ENCODE data around the gene MCC.

The MCC gene

GRCh38 chr5:113087976-113088514, 400.2 kb downstream of the MCC start:
- Histone ChIP-seq H3K4me3 (ENCODE audit: insufficient read length, low read depth) (no peak overlapping the region), H3K27me3 (ENCODE audit: insufficient read depth, insufficient read length) (peaks cover 2% of the 10 kb centered on the region), H3K4me1 (ENCODE audit: insufficient read depth, insufficient read length) (no peaks in the 10 kb centered on the region), H3K9me3 (ENCODE audit: insufficient read depth, low read length) (no peaks in the 10 kb centered on the region), H3K9ac (ENCODE audit: insufficient read length, low read depth) (no peak overlapping the region), H3K36me3 (ENCODE audit: insufficient read depth, insufficient read length, low read length) (peaks cover 8% of the 10 kb centered on the region)
- DNase-seq (ENCODE audit: low read depth, low spot score), result no peak
- no peak for TF ChIP-seq YY1 (IDR thresholded peaks at IDR 0.05; ENCODE audit: insufficient read depth, insufficient read length)
- TF ChIP-seq SUZ12 (IDR thresholded peaks at IDR 0.05; ENCODE audit: extremely low read depth, insufficient read depth, insufficient read length), result no peak
- TF ChIP-seq ZNF274 (IDR thresholded peaks at IDR 0.05; ENCODE audit: low read depth, low read length), result no peak

GRCh38 chr5:113085880-113086409, 402.3 kb downstream of the MCC start:
- Histone ChIP-seq H3K9me3 (ENCODE audit: insufficient read depth, low read length) (no peaks in the 10 kb centered on the region), H3K9ac (ENCODE audit: insufficient read length, low read depth) (no peak overlapping the region), H3K36me3 (ENCODE audit: insufficient read depth, insufficient read length, low read length) (peaks cover 14% of the 10 kb centered on the region), H3K4me1 (ENCODE audit: insufficient read depth, insufficient read length) (no peaks in the 10 kb centered on the region), H3K27me3 (ENCODE audit: insufficient read depth, insufficient read length) (peaks cover 11% of the 10 kb centered on the region), H3K4me3 (ENCODE audit: insufficient read length, low read depth) (no peak overlapping the region)
- no peak for TF ChIP-seq ZNF274 (IDR thresholded peaks at IDR 0.05; ENCODE audit: low read depth, low read length)
- TF ChIP-seq YY1 (IDR thresholded peaks at IDR 0.05; ENCODE audit: insufficient read depth, insufficient read length), result no peak
- no peak for TF ChIP-seq SUZ12 (IDR thresholded peaks at IDR 0.05; ENCODE audit: extremely low read depth, insufficient read depth, insufficient read length)
- no peak for DNase-seq (ENCODE audit: low read depth, low spot score)

GRCh38 chr5:113085084-113085414, 403.2 kb downstream of the MCC start:
- peaks cover 14% of the 10 kb centered on the region for H3K36me3 ChIP-seq (ENCODE audit: insufficient read depth, insufficient read length, low read length)

DNA sequence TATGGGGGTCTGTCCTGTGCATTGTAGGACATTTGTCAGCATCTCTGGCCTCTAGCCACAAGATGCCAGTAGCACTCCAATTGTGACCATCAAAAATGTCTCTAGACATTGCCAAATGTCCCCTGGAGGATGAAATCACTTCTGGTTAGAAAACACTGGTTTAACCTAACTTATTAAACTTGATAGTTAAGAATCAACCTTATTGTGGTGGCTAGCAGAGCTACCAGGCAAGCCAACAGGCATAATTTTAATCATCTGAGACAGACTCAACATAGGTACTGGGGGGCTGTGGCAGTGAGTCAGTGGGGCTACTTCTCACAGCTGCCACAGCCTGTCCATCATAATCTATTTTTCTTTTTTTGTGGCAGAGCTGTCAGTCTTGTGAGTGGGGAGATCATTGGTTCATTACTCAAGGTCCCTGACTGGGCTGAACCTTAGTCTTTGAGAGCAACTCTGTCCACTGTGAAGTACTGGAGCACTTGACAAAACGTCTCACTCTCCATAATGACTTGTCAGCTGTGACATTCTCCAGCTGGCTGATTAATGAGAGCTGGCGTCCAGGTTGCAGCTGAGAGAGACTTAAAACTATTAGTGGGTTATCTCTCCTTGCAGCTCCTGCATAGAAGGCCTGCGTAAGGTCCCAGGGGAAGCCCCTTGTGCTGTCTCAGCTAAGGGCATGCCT, 403.7 kb downstream of the MCC start:
- peaks cover 14% of the 10 kb centered on the region for H3K36me3 ChIP-seq (ENCODE audit: insufficient read depth, insufficient read length, low read length)
- H3K27me3 ChIP-seq (ENCODE audit: insufficient read depth, insufficient read length), result peaks cover 11% of the 10 kb centered on the region
- H3K4me1 ChIP-seq (ENCODE audit: insufficient read depth, insufficient read length), result no peaks in the 10 kb centered on the region
- no peak for DNase-seq (ENCODE audit: low read depth, low spot score)
- H3K9me3 ChIP-seq (ENCODE audit: insufficient read depth, low read length), result peaks cover 4% of the 10 kb centered on the region; the same call in 1 of the 2 replicates
- no peak overlapping the region for H3K9ac ChIP-seq (ENCODE audit: insufficient read length, low read depth)
- H3K4me3 ChIP-seq (ENCODE audit: insufficient read length, low read depth), result no peak overlapping the region
- TF ChIP-seq SUZ12 (IDR thresholded peaks at IDR 0.05; ENCODE audit: extremely low read depth, insufficient read depth, insufficient read length), result no peak
- TF ChIP-seq YY1 (IDR thresholded peaks at IDR 0.05; ENCODE audit: insufficient read depth, insufficient read length), result no peak
- TF ChIP-seq ZNF274 (IDR thresholded peaks at IDR 0.05; ENCODE audit: low read depth, low read length), result no peak

More at GRCh38 chr5:113085084-113085414, 403.2 kb downstream of the MCC start:
- H3K4me1 ChIP-seq (ENCODE audit: insufficient read depth, insufficient read length), result no peaks in the 10 kb centered on the region
- H3K9ac ChIP-seq (ENCODE audit: insufficient read length, low read depth), result no peak overlapping the region
- DNase-seq (ENCODE audit: low read depth, low spot score), result no peak
- H3K27me3 ChIP-seq (ENCODE audit: insufficient read depth, insufficient read length), result peaks cover 11% of the 10 kb centered on the region
- TF ChIP-seq SUZ12 (IDR thresholded peaks at IDR 0.05; ENCODE audit: extremely low read depth, insufficient read depth, insufficient read length) (no peak), YY1 (IDR thresholded peaks at IDR 0.05; ENCODE audit: insufficient read depth, insufficient read length) (no peak), ZNF274 (IDR thresholded peaks at IDR 0.05; ENCODE audit: low read depth, low read length) (no peak)
- H3K4me3 ChIP-seq (ENCODE audit: insufficient read length, low read depth), result no peak overlapping the region
- peaks cover 4% of the 10 kb centered on the region; the same call in 1 of the 2 replicates for H3K9me3 ChIP-seq (ENCODE audit: insufficient read depth, low read length)

DNA sequence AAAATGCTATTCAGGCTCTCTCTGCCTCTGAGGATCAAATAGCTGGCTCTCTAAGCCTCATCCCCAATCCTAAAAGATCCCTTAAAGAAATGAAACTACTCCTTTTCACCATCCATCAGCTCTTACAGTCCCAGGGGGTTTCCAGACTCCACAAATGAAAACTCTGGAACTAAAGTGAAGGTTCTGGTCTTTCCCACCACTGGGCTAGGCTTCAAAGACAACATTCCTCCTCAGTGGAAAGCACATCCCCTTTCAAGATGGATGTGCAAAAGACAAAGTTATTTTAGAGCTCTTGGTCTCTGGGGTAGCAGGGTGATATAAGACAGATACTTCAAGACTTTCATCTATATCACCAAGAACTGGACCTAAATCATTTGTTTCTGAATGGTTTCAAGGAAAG, 404.8 kb downstream of the MCC start:
- H3K9me3 ChIP-seq (ENCODE audit: insufficient read depth, low read length), result peaks cover 4% of the 10 kb centered on the region; the same call in 1 of the 2 replicates
- H3K4me1 ChIP-seq (ENCODE audit: insufficient read depth, insufficient read length), result no peaks in the 10 kb centered on the region
- H3K36me3 ChIP-seq (ENCODE audit: insufficient read depth, insufficient read length, low read length), result peaks cover 14% of the 10 kb centered on the region
- no peak overlapping the region for H3K9ac ChIP-seq (ENCODE audit: insufficient read length, low read depth)
- no peak for TF ChIP-seq ZNF274 (IDR thresholded peaks at IDR 0.05; ENCODE audit: low read depth, low read length)
- no peak for TF ChIP-seq SUZ12 (IDR thresholded peaks at IDR 0.05; ENCODE audit: extremely low read depth, insufficient read depth, insufficient read length)
- no peak for TF ChIP-seq YY1 (IDR thresholded peaks at IDR 0.05; ENCODE audit: insufficient read depth, insufficient read length)
- H3K27me3 ChIP-seq (ENCODE audit: insufficient read depth, insufficient read length), result peaks cover 11% of the 10 kb centered on the region
- no peak for DNase-seq (ENCODE audit: low read depth, low spot score)
- H3K4me3 ChIP-seq (ENCODE audit: insufficient read length, low read depth), result no peak overlapping the region

DNA sequence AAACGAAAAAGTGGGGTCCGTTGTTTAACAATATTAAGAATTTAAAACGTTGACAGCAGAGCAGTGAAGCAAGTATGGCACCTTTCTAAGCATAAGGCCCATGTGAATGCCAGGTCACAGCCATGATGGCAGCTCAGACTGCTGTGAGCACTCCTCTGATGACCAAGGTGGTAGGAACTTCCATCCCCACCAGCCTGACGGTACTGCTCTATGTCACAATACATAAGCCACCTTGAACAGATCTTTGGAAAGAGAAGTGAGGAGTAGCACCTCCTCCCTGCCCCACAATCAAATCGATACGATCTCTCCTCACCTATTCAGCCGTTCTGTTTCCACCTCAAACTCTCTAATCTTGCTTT, 405.7 kb downstream of the MCC start:
- DNase-seq (ENCODE audit: low read depth, low spot score), result no peak
- TF ChIP-seq ZNF274 (IDR thresholded peaks at IDR 0.05; ENCODE audit: low read depth, low read length) (no peak), YY1 (IDR thresholded peaks at IDR 0.05; ENCODE audit: insufficient read depth, insufficient read length) (no peak), SUZ12 (IDR thresholded peaks at IDR 0.05; ENCODE audit: extremely low read depth, insufficient read depth, insufficient read length) (no peak)
- Histone ChIP-seq H3K27me3 (ENCODE audit: insufficient read depth, insufficient read length) (peaks cover 11% of the 10 kb centered on the region), H3K36me3 (ENCODE audit: insufficient read depth, insufficient read length, low read length) (peaks cover 14% of the 10 kb centered on the region), H3K9ac (ENCODE audit: insufficient read length, low read depth) (no peak overlapping the region), H3K4me3 (ENCODE audit: insufficient read length, low read depth) (no peak overlapping the region), H3K4me1 (ENCODE audit: insufficient read depth, insufficient read length) (no peaks in the 10 kb centered on the region), H3K9me3 (ENCODE audit: insufficient read depth, low read length) (peaks cover 4% of the 10 kb centered on the region; the same call in 1 of the 2 replicates)

DNA sequence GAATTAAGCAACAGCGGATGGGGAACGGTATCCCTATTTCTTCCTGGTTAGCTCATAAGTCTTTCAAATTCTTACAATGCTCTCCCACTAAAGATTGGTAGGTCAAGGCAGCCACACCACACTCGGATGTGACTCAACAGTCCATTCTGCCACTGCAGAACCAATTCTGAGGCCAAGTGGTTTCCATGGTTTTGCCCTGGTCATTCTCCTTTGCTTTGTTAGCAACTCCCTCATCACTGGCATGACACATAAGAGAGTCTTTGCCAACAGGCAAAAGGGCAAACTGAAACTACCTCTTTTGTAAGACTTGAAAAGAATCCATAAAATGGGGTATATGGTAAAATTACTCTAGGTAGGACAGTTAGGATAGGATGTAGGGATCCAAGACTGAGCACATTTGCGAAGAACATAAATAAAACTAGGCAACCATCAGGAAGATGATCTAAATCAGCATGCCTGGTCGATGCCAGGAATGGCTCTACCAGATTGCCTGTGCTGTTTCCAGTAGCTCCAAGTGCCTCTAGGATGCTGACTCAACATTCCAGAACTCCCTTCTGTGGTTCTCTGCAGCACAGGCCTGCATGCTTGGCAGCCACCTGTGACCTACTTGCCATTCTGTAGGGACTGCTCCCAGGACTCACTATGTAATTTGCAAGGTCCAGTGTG, 406.2 kb downstream of the MCC start:
- Histone ChIP-seq H3K4me3 (ENCODE audit: insufficient read length, low read depth) (no peak overlapping the region), H3K36me3 (ENCODE audit: insufficient read depth, insufficient read length, low read length) (peaks cover 14% of the 10 kb centered on the region), H3K9ac (ENCODE audit: insufficient read length, low read depth) (no peak overlapping the region), H3K4me1 (ENCODE audit: insufficient read depth, insufficient read length) (no peaks in the 10 kb centered on the region), H3K9me3 (ENCODE audit: insufficient read depth, low read length) (peaks cover 4% of the 10 kb centered on the region; the same call in 1 of the 2 replicates), H3K27me3 (ENCODE audit: insufficient read depth, insufficient read length) (peaks cover 11% of the 10 kb centered on the region)
- DNase-seq (ENCODE audit: low read depth, low spot score), result no peak
- no peak for TF ChIP-seq YY1 (IDR thresholded peaks at IDR 0.05; ENCODE audit: insufficient read depth, insufficient read length)
- TF ChIP-seq SUZ12 (IDR thresholded peaks at IDR 0.05; ENCODE audit: extremely low read depth, insufficient read depth, insufficient read length), result no peak
- no peak for TF ChIP-seq ZNF274 (IDR thresholded peaks at IDR 0.05; ENCODE audit: low read depth, low read length)
